Kidney epithelial cell (primary cell): ENCODE results near the gene CHST11. TPM values are rescaled to one million over a fixed set of nuclear protein-coding genes. Genes with fewer than 3 reads are reported as not detected.

Experiments used
- DNase-seq: peaks from one replicate; pipeline ENCODE4 v3.0.0-alpha.2; 2010; ENCODE audit warnings: low read depth
- H3K27me3 ChIP-seq: 2 replicates; pipeline ENCODE4 v1.6.0; 2011; ENCODE audit warnings: low read length; ENCODE audit not compliant: control insufficient read depth, insufficient read depth
- H3K36me3 ChIP-seq: 2 replicates; pipeline ENCODE4 v1.5.1; 2011; ENCODE audit warnings: low read length; ENCODE audit not compliant: control insufficient read depth, insufficient read depth
- H3K4me3 ChIP-seq: 2 replicates; pipeline ENCODE4 v1.5.1; 2011; ENCODE audit warnings: low read depth, mild to moderate bottlenecking, control low read depth, low read length
- CTCF ChIP-seq: IDR thresholded peaks from 2 replicates; pipeline ENCODE4 v1.5.1; 2011; ENCODE audit warnings: mild to moderate bottlenecking, moderate library complexity, low read length, control low read depth, inconsistent platforms; ENCODE audit not compliant: insufficient read depth, poor library complexity, severe bottlenecking
- total RNA-seq: library from RNA; depleted of rRNA; stranded (reverse); fragments of >200 nt; gene quantifications from 2 replicates; pipeline ENCODE4 v1.2.3, GENCODE V29; 2015

Gene CHST11
- total RNA-seq, 1 donor from 2014 or later, result 32.6 TPM

- Histone ChIP-seq H3K4me3 (no peak overlapping the region), H3K36me3 (no peaks in the 10 kb centered on the region), H3K27me3 (no peaks in the 10 kb centered on the region)
- no peak for TF ChIP-seq CTCF
- DNase-seq, result no peak
These were observed 207.6 kb downstream of the CHST11 start for GRCh38 chr12:104664351-104664750.

GRCh38 chr12:104665296-104665695 is 208.5 kb downstream of the CHST11 start:
- H3K27me3 ChIP-seq, result no peaks in the 10 kb centered on the region
- no peak for TF ChIP-seq CTCF
- no peak for DNase-seq
- no peaks in the 10 kb centered on the region for H3K36me3 ChIP-seq
- no peak overlapping the region for H3K4me3 ChIP-seq

GRCh38 chr12:104667139-104667538 is 210.4 kb downstream of the CHST11 start:
- no peaks in the 10 kb centered on the region for H3K27me3 ChIP-seq

GRCh38 chr12:104668274-104668718 is 211.5 kb downstream of the CHST11 start:
- Histone ChIP-seq H3K4me3 (no peak overlapping the region), H3K27me3 (no peaks in the 10 kb centered on the region), H3K36me3 (no peaks in the 10 kb centered on the region)
- no peak for DNase-seq
- no peak for TF ChIP-seq CTCF

More at GRCh38 chr12:104667139-104667538, 210.4 kb downstream of the CHST11 start:
- no peaks in the 10 kb centered on the region for H3K36me3 ChIP-seq
- DNase-seq, result no peak
- H3K4me3 ChIP-seq, result no peak overlapping the region
- TF ChIP-seq CTCF, result no peak

- peak; percentile 7 for TF ChIP-seq CTCF
These were observed 212.5 kb downstream of the CHST11 start for GRCh38 chr12:104669089-104669721.

GRCh38 chr12:104669851-104670337 is 213.1 kb downstream of the CHST11 start:
- H3K36me3 ChIP-seq, result no peaks in the 10 kb centered on the region
- TF ChIP-seq CTCF, result no peak
- H3K4me3 ChIP-seq, result no peak overlapping the region
- DNase-seq, result no peak
- no peaks in the 10 kb centered on the region for H3K27me3 ChIP-seq

More at GRCh38 chr12:104669089-104669721, 212.5 kb downstream of the CHST11 start:
- DNase-seq, result no peak
- H3K36me3 ChIP-seq, result no peaks in the 10 kb centered on the region
- H3K27me3 ChIP-seq, result no peaks in the 10 kb centered on the region
- no peak overlapping the region for H3K4me3 ChIP-seq
